NCI-H1417 treated with DMSO at 0.1 percent for 48 hours (cell line): ENCODE results near the gene KCNJ18.
"Not testable (repeated sequence)": the region's sequence is repeated elsewhere in the genome, so short reads cannot be mapped to it uniquely, and the experiment has no call there.

Experiments
- DNase-seq: peaks from one replicate; lab custom pipeline; 2025; lab: John Stamatoyannopoulos, UW

The KCNJ18 gene

DNA sequence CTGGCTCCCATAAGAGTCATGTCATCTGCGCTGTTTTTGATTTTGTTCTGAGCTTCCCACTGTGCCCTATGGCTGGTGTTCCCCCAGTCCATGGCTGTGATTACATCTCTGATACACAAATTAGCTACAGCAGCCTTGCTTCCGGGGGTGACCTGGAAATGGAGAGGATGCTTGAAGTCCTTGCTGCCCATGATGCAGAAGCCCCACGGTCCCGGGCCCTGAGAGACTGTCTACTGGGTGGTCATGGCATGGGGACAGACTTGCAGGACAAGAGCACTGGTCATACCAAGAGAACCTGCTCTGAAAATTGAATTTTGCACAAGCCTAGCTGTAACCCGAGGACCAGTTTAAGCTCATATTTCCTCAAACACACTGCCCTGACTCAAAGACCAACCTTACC is 38.8 kb downstream of the KCNJ18 start:
- DNase-seq = not testable (repeated sequence)

DNA sequence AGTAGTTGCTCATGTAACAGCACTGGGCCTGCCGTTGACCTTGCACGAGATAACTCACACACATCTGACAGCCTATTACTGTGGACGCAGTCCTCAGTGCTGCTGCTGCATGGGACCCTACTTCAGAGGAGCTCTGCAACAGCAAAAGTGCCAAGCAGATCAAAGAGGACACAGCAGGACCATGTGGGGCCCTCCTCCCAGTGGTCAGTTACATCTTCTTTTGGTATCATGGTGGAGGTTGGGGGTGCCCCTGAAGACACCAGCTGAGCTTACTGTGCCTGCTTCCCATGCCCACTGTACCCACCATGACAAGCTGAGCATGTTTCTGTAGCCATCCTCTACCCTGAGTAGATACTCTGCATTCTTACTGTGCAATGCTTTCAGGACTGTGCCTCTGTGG is 41.6 kb downstream of the KCNJ18 start:
- not testable (repeated sequence) for DNase-seq

DNA sequence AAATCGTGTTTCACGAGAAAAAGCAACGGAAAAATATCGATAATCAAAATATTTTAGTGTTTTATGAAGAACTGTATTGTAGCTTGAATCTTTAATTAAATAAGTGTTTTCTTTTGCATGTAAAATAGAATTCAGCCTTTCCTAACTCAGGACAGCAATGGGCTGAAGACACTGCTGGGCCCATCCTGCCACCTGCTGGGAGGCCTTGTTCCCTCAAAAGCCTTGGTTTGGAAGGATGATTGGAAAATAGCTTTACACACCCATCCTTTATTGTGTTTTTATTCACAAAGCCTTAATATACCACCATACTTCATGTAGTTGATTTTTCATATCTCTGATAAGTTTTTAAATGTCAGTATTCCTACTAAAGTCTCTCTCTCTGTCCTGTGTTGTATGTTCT is 43.5 kb downstream of the KCNJ18 start:
- DNase-seq = not testable (repeated sequence)

DNA sequence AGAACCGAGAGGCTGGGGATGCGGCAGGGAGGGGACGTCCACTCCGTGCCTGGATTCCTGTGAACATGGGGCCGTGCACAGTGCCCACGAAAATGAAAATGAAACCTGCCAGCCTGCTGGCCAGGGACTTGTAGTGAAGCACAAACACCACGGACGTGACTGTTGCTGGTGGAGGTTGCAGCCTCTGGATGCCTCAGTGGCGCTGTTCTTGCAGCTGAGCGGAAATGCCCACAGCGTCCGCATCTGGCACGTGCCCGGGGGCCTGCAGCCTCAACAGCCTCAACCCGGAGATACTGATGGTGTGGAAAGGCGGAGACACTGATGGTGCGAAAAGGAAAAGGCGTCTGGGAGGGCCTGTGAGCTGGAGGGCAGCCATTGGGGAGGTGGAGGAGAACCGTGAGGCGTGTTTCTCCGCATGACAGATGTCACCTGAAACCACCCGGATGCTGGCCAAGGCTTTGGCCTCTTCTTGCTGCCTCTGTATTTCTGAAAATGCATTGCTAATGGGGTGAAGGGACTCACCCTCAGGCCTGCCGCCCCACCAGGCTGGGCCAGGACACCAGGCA is 44.8 kb downstream of the KCNJ18 start:
- not testable (repeated sequence) for DNase-seq

DNA sequence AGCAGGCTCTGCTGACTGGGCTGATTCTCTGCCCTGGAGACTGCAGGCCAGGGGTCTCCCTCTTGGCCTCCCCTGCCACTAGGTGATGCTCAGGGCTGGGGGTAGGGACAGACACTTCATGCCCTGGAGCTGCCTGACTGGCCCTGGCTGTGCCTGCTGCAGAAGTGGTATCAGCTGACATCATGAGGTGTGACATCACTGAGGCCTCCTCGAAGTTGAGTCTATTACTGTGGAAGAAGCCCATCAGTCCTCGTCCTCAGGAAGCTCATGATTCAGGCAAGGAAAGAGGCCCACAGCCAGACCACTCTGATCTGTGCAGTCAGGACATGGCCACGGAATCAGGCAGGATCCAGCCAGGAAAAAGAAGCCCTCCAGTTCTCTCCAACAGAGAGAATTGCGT is 45.9 kb downstream of the KCNJ18 start:
- DNase-seq = not testable (repeated sequence)

DNA sequence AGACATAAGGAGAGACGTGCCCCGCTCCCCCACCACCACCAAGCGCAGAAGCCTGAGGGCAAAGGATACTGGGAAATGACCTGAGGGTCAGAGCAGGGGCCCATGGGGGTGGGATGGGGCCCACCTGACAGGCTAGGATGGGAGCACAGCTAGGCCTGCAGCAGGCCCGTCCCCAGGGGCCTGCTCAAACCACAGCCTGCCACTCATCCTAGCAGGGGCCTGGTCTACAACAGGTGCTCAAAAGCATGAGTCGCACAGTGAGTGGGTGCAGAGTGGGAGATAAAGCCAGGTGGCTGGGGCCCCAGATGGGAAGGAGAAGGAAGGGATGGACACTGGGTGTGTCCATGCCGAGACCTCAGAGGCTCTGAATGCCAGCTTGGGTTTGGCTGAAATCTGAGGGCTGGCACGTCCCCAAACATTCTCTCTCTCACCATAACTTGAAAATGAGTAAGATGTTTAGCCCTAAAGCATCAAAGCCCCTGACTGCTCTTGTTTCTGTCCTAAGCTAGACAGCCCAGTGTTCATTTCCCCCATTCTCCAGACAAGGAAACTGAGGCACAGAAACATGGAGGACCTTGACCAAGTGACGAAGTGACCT is 46.7 kb downstream of the KCNJ18 start:
- DNase-seq = not testable (repeated sequence)

DNA sequence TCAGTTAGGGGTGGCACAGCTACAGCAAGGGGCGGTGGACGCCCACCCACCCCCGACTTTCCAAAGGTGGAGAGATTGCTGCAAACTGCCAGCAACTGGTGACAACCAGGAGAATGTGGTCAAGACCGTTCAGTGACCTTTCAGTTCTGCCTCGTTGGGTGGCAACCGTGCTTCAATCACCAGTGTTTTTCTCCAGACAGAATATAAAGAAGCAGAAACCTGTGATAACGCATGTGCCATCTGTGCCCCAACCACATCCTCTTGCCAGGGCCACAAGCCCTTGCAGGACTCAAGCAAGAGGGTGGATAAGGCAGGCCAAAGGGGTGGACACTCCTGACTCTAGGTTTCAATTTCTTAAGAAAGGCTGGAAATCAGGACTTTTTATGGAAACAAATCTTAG is 47.2 kb downstream of the KCNJ18 start:
- not testable (repeated sequence) for DNase-seq

DNA sequence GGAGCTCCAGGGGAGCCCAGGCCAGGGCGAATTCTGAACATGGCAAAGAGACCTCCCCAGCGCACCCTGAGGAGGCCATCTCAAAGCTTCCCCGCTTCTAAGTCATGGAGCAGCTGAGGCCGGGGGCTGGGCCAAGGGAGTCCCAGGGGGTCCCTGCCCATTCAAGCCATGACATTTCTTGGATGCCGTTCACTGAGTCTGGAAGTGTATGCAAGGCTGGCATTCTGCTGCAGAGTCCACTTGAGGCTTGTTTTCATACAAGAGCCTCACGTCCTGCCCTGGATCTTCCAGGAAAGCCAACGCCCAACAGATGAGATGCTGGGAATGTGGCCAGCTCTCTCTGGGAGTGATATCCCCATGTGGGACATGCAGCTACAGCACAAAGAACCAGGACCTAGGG is 48.5 kb downstream of the KCNJ18 start:
- DNase-seq = not testable (repeated sequence)

DNA sequence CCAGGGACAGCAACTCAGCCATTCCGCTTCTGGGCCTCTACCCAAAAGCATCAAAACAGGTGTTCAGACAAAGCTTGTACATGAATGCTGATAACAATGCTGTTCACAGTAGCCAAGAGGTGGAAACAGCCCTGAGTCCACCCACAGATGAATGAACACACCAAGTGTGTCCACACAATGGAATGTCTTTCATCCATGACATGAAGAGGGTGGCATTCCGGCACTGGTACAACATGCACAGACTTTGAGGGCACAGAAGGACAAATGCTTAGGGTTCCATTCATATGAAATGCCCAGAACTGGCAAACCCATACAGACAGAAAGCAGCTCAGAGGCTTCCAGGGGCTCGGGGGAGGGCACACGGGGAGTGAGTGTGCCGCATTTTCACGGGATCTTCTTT is 49.2 kb downstream of the KCNJ18 start:
- DNase-seq = not testable (repeated sequence)

DNA sequence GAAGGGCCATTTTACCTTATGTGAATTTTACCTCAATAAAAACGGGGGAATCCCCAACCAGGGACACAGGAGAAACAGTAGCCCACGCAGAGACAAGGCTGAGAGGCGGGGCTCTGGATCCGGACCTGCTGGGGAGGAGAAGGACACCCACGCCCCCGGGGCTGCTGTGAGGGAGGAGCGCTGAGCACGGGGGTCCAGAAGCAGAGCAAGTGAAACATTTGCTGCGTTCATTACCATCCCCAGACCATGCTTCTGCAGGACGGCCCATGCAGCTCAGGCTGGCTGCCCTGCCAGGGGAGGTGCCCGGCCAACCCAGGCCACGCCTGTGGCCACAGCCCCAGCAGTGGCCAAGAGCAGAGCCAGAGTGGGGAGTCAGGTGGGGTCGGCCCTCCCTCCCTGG is 50.0 kb downstream of the KCNJ18 start:
- DNase-seq = no peak

DNA sequence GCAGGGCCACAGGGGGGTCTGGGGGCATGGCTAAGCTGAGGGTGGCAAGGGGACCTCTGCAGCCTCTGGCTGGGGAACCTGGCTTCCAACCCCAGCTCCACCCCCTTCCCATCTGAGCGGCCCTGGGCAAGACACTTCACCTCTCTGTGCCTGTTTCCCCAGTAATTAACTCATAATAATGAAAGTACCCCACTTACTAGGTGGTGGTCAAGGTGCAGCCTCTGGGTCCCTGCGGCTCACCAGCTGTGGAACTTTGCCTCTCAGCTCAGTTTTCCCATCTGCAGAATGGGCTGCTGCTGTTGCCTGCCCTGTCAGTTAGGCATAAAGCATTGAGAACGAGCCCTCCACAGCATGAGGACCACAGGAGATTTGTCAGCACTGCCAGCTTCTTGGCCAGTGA is 51.8 kb downstream of the KCNJ18 start:
- not testable (repeated sequence) for DNase-seq

DNA sequence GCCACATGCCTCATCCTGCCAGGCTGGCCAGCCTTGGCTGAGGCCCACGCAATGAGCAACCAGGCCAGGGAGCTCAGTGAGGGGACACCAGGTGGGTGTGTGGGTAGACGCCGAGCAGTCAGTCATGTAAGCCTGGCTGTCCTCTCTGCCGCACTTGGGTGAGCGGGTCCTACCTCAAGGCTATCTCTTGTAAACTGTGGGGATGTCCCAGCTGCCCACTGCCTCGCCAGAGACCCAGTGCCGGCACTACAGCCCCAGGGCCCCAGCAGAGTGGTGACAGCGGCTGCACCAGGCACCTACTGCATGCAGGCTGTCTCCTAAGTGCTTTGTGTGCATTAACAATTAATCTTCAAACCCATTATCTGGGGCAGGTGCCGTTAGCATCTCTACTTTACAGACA is 52.3 kb downstream of the KCNJ18 start:
- not testable (repeated sequence) for DNase-seq

DNA sequence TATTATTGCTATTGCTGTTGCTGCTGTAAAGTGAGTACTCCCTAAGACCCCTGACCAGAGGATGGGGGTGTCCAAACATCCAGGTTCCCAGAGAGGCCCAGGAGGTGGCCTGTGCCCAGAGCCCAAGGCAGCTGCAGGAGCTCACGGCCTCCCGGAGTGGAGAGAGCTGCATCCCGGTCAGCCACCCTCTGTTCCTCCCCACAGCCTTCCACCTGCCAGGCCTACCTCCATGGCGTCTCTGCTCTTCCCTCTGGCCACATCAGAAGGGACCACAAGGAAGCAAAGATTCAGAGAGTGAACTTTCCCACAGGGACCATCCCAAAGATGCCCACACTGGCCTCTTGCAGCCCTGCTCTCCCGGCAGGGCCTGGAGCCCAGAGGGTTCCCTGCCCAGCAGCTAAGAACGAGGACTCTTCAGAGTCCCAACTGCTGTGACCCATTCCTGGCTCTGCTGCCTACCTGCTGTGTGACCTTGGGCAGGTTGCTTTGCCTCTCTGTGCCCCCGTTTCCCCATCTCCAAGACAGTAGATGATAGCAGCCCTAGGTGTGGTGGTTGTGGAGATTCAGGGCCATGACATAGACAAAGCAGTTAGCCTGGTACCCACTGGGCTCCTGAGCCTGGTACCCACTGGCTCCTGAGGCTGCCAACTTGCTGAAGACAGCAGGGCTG is 53.2 kb downstream of the KCNJ18 start:
- DNase-seq = not testable (repeated sequence)

DNA sequence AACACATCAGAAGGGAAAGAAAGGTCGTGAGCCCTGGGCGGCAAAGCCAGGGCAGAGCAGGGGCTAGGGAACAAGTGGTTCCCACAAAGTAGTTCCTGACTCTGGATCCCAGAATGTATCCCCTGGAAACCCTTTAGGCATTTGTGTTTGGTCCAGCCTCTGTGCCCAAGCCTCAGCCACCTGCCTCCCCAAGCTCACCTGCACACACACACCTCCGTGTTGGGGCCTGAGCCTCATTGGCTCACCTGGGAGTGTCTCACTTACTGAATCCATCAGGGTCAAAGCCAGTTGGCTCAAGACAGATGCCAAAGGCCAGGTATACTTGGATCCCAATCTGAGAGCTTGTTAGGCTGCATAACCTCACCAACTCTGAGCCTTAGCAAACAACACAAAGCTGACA is 54.1 kb downstream of the KCNJ18 start:
- DNase-seq = not testable (repeated sequence)

DNA sequence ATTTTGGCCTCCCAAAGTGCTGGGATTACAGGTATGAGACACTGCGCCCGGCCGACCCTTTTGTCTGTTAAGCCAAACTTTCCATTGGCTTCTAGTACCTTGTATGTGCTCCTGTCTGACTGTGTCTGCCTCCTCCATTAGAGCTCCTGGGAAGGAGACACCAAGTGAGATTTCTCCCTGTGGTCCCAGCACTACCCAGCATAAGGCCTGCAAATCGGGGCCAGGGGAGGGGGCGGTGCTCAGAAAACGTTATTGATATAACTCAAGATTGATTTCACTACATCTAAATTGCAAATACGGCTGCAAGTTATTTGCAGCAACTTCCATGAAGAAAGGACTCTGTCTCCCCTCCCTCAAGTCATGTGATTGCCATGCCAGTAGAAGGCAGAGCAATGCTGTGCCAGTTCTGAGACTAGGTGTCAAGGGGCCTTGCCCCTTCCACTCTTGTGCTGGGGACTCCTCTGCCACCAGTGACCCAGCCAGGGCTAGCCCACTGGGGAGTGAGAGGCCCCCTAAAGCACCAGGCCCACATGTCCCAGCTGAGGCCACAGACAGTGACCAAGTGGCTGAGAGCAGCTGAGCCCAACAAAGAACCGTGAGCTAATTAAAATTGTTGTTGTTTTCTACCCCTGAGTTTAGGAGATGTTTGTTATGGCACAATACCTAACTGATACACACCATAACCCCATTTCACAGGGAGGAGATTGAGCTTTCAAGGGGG is 55.0 kb downstream of the KCNJ18 start:
- not testable (repeated sequence) for DNase-seq

DNA sequence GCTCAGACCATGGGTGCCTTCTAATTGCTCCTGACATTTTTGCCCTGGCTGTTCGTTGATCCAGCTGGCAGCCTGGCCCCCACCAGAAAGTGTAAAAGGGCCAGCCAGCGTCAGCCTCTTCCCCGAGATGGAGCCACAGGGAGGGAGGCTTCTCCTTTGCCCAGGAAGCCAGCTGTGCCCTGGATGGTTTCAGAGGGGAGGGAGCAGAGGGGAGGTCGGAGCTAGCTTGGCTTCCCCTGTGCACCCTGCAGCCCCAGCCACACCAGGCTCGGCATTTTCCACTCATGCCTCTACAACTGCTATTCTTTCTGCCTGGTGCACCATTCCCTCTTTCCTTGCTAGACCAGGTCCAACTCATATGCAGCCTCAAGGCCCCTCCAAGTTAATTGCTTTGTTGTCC is 56.4 kb downstream of the KCNJ18 start:
- not testable (repeated sequence) for DNase-seq

DNA sequence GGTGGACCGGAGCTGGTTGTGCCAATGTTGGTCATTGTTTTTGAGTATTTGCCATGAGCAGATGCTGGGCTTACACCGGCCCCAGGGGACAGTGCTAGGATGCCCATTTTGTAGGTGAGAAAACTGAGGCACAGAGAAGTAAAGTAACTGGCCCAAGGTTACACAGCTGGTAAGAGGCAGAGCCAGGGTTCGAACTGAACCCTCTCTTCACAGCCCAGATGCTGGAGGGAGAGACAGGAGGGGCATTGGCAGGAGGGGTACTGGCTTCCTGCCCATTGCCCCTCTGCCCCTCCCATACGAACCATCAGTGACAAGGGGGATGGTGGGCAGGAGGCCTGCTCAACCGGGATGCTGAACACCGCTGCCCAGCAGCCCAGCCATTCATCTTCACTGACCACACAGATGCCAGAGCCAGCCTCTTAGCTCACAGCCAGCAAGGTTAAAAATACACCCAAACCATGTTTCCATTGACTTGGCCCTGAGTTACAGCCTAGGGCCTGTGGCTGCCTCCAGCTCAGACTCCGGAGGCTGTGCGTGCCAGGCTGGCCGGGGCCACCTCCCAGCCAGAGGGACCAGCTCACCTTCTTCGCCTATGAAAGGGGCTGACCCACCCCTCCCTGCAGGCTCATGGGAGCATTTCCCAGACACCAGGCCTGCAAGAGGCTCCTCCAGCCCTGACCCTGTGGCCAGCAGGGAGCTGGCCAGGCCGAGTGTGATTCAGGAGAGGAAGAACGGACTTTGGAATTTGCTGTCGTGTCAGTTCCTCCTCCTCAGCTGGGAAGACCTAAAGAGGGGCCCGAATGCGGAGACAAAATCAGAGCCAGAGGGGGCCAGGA is 57.6 kb downstream of the KCNJ18 start:
- DNase-seq = not testable (repeated sequence)

DNA sequence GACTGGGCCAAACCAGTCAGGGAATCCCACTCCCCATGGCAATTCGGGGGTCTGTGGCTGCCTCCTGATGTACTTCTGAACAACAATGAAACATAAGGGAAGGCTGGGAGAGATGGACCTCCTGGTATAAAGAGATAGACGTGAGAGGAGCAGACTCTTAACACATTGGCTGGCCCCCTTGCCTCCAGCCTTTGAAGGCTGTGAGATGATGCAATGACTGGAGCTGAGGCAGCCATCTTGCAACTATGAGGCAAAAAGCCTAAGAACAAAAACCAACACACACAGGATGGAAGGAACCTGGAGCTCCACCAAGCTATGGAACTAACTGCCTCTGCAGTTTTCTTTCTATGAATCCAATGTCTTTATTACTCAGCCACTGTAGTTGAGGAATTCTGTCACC is 58.8 kb downstream of the KCNJ18 start:
- not testable (repeated sequence) for DNase-seq
